K562 (cell line): ENCODE results near the gene DYNC2LI1. TPM values are rescaled to one million over a fixed set of nuclear protein-coding genes. Genes with fewer than 3 reads are reported as not detected.

Experiments
- ARNT ChIP-seq, 2 experiments: fragments of 450-650 bp; IDR thresholded peaks; 2 replicates each; pipeline ENCODE4 v1.6.1; 2016; ENCODE audit warnings: mild to moderate bottlenecking in 1 of 2
- ATF4 ChIP-seq: fragments of 450-650 bp; formaldehyde crosslinking; IDR thresholded peaks from 2 replicates; pipeline ENCODE4 v1.4.0; 2022; ENCODE audit warnings: mild to moderate bottlenecking, moderate library complexity
- CSDE1 ChIP-seq, 2 experiments: fragments of 450-650 bp; IDR thresholded peaks; 2 replicates each; pipeline ENCODE4 v1.6.1; 2016; ENCODE audit warnings: mild to moderate bottlenecking in 1 of 2
- DIDO1 ChIP-seq: fragments of 450-650 bp; IDR thresholded peaks from 2 replicates; pipeline ENCODE4 v1.6.1; 2016; ENCODE audit warnings: low read depth, missing biosample characterization, missing genetic modification characterization
- DMBX1 ChIP-seq: fragments of 250-450 bp; sonication (Bioruptor Pico); IDR thresholded peaks from 2 replicates; pipeline ENCODE4 v1.8.0; 2022; ENCODE audit warnings: inconsistent platforms, mild to moderate bottlenecking, moderate library complexity, borderline replicate concordance
- EGR1 ChIP-seq: fragments of 450-650 bp; conservative IDR thresholded peaks from 2 replicates; pipeline ENCODE4 v1.6.1; 2017; ENCODE audit warnings: mild to moderate bottlenecking
- ELF1 ChIP-seq: fragments of 200-800 bp; sonication (Bioruptor generic); IDR thresholded peaks from 2 replicates; pipeline ENCODE4 v1.6.1; 2016; ENCODE audit warnings: missing genetic modification characterization, missing compliant biosample characterization
- ERF ChIP-seq: fragments of 450-650 bp; formaldehyde crosslinking; IDR thresholded peaks from 2 replicates; pipeline ENCODE4 v1.4.0; 2020; ENCODE audit warnings: mild to moderate bottlenecking, mixed read lengths
- HDAC1 ChIP-seq, 2 experiments: fragments of 450-650 bp; IDR thresholded peaks; 2 replicates each; pipeline ENCODE4 v1.6.1; 2016 to 2017; ENCODE audit warnings: inconsistent platforms in 1 of 2, mild to moderate bottlenecking in 1 of 2, moderate library complexity in 1 of 2
- RBBP5 ChIP-seq: fragments of 200-600 bp; sonication (generic); IDR thresholded peaks from 2 replicates; pipeline ENCODE4 v1.6.1; 2012; ENCODE audit warnings: borderline replicate concordance, mild to moderate bottlenecking, low read length, control low read depth, inconsistent platforms; ENCODE audit not compliant: insufficient read depth, poor library complexity, severe bottlenecking
- RBM22 ChIP-seq: fragments of 200-400 bp; formaldehyde crosslinking; IDR thresholded peaks from 2 replicates; pipeline ENCODE4 v1.6.1; 2018; ENCODE audit warnings: low read length, low read depth; ENCODE audit not compliant: poor library complexity, severe bottlenecking
- SMARCA4 ChIP-seq: fragments of 450-650 bp; IDR thresholded peaks from 2 replicates; pipeline ENCODE4 v1.6.1; 2016
- SMARCB1 ChIP-seq: IDR thresholded peaks from 2 replicates; pipeline ENCODE4 v1.6.1; 2011; ENCODE audit warnings: improper control_type of control experiment, low read depth; ENCODE audit not compliant: insufficient read length
- SUPT5H ChIP-seq: fragments of 450-650 bp; IDR thresholded peaks from 2 replicates; pipeline ENCODE4 v1.6.1; 2016
- ZFP91 ChIP-seq: sonication (generic); formaldehyde crosslinking; IDR thresholded peaks from 2 replicates; pipeline ENCODE4 v1.8.0; 2022; ENCODE audit warnings: mild to moderate bottlenecking, missing genetic modification reagents
- ZFX ChIP-seq: sonication (generic); formaldehyde crosslinking; IDR thresholded peaks from 2 replicates; pipeline ENCODE4 v1.8.0; 2022; ENCODE audit warnings: mild to moderate bottlenecking, missing genetic modification reagents, moderate library complexity
- ZNF511 ChIP-seq: sonication (generic); formaldehyde crosslinking; IDR thresholded peaks from 2 replicates; pipeline ENCODE4 v1.8.0; 2022; ENCODE audit warnings: mild to moderate bottlenecking, missing genetic modification reagents
- ZNF830 ChIP-seq: fragments of 250-450 bp; sonication (Bioruptor Pico); IDR thresholded peaks from 2 replicates; pipeline ENCODE4 v1.5.0; 2021; ENCODE audit warnings: mild to moderate bottlenecking
- polyA plus RNA-seq, 8 experiments: library from polyadenylated mRNA; depleted of rRNA in 4 of 8; stranded (reverse) in 5 of 8; unstranded in 3 of 8; fragments of >200 nt; fragmentation: Nextera tagmentation in 2 of 8; fragmentation: Illumina TruSeq in 1 of 8; extraction: Ambion mirVana in 2 of 8; extraction: Trizol in 1 of 8; gene quantifications; 2 replicates each; pipeline versions ENCODE4 v1.2.1 to v1.2.3, GENCODE V29; 2011 to 2014; ENCODE audit warnings: inconsistent platforms in 1 of 8, missing spikeins in 1 of 8
- total RNA-seq, 7 experiments: library from RNA; depleted of rRNA in 6 of 7; stranded (reverse); fragments of >200 nt in 6 of 7; fragmentation: Illumina TruSeq in 2 of 7; extraction: Trizol in 2 of 7; gene quantifications; 2 replicates each; pipeline versions ENCODE4 v1.2.1 to v1.2.3, GENCODE V29; 2011 to 2021; ENCODE audit warnings: low replicate concordance in 1 of 7
- TF ChIP-seq, protein P1 (sequence below), 2 experiments: fragments of 450-650 bp; conservative IDR thresholded peaks; 2 replicates each; pipeline ENCODE4 v1.6.1; 2017; ENCODE audit warnings: mild to moderate bottlenecking in 2 of 2, moderate library complexity in 2 of 2

DYNC2LI1 gene
- total and polyA plus RNA-seq, 9 of the 15 experiments (the other 6 are each of a cell fraction or from before 2014, with no cell fraction given) = 12.5 to 42.2 (median 25.8) TPM

DNA sequence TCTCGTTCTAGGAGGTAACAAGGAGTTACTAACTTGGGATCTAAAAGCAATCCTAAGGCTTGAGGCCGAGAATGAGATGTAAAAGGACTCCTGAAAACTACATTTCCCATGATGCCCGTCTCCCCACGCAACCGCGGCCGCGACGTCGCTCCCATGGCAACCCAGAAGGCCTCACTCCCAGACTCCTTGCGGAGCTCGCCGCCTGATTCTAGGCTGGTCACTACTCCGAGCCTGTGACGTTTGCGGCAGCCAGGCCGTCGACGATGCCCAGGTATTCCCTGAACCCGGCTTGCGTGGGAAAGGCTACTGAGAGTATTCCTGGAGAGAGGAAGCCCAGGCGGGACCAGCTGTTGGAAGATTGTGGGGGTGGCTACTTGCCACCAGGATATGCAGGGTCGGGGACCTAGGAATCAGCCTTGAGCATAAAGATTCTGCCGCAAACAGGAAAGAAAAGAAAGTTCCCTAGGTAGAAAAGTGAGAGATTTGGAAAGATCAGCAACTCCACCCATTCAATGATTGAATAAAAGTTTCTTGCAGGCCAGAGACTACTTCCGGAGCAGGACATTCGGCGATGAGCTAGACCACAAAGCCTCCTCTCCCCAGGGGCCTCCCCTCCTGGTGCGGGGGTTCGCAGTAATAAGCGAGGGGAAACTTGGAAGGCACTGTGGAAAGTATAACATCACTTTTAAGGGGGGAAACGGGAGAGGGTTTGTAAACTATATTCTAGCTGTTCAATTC, at the start of gene DYNC2LI1 (continued):
- 0 out of 2 replicates have a peak, but pooled peaks have one; percentile 59 for TF ChIP-seq ZNF511
- peak; percentile 37; the same call in 1 of the 2 replicates for TF ChIP-seq EGR1
- peak; percentile 76 for TF ChIP-seq SUPT5H
- TF ChIP-seq, protein P1, sequence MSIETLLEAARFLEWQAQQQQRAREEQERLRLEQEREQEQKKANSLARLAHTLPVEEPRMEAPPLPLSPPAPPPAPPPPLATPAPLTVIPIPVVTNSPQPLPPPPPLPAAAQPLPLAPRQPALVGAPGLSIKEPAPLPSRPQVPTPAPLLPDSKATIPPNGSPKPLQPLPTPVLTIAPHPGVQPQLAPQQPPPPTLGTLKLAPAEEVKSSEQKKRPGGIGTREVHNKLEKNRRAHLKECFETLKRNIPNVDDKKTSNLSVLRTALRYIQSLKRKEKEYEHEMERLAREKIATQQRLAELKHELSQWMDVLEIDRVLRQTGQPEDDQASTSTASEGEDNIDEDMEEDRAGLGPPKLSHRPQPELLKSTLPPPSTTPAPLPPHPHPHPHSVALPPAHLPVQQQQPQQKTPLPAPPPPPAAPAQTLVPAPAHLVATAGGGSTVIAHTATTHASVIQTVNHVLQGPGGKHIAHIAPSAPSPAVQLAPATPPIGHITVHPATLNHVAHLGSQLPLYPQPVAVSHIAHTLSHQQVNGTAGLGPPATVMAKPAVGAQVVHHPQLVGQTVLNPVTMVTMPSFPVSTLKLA (conservative IDR thresholded peaks at IDR 0.05) = peak; percentile 47 to 71; a peak in 3 of 4 replicates
- TF ChIP-seq RBBP5 = peak; percentile 74
- peak; percentile 82 for TF ChIP-seq RBM22
- TF ChIP-seq DIDO1 (tag) = peak; percentile 75
- TF ChIP-seq ELF1 (tag) = peak; percentile 41
- TF ChIP-seq HDAC1 (IDR thresholded peaks at IDR 0.05) = peak in 1 of 2 experiments; percentile 84; a peak in 2 of 4 replicates
- TF ChIP-seq CSDE1 (IDR thresholded peaks at IDR 0.05) = peak in 1 of 2 experiments; percentile 94; a peak in 2 of 4 replicates
- 0 out of 2 replicates have a peak, but pooled peaks have one; percentile 16 for TF ChIP-seq ZFP91 (CRISPR knock-in tag)
- TF ChIP-seq SMARCB1 = no peak
- TF ChIP-seq ERF (CRISPR knock-in tag) = no peak
- TF ChIP-seq ATF4 (CRISPR knock-in tag) = peak; percentile 44; the same call in 1 of the 2 replicates
- 0 out of 2 replicates have a peak, but pooled peaks have one; percentile 25 for TF ChIP-seq SMARCA4
- TF ChIP-seq ZNF830 = no peak
- TF ChIP-seq ZFX (CRISPR knock-in tag) = peak; percentile 95
- TF ChIP-seq ARNT (IDR thresholded peaks at IDR 0.05) = no peak
- TF ChIP-seq DMBX1 (CRISPR knock-in tag) = 0 out of 2 replicates have a peak, but pooled peaks have one; percentile 23
